B cell (primary cell): ENCODE data around the gene GFPT1. TPM values are rescaled to one million over a fixed set of nuclear protein-coding genes. Genes with fewer than 3 reads are reported as not detected.

Experiments
- ATAC-seq: fragments of 200-7000 bp; cut with Tn5 transposase; one replicate; pipeline ENCODE4 v1.10.0; 2021; ENCODE audit warnings: low read depth, mild to moderate bottlenecking, moderate number of reproducible peaks, moderate library complexity
- CTCF ChIA-PET: fragments of 350-600 bp; sonication (Branson Sonifier 250); formaldehyde crosslinking; loops from one replicate; lab custom pipeline; 2021; ENCODE audit warnings: antibody characterized with exemption, inconsistent platforms; lab: Charles Lee
- POLR2A ChIA-PET: fragments of 350-600 bp; sonication (Branson Sonifier 250); formaldehyde crosslinking; loops from one replicate; lab custom pipeline; 2021; ENCODE audit warnings: antibody characterized with exemption; lab: Charles Lee
- DNase-seq: peaks from one replicate; pipeline ENCODE4 v3.0.0; 2013
- H2AFZ ChIP-seq: 2 replicates; pipeline ENCODE4 v1.6.1; 2012; ENCODE audit warnings: mild to moderate bottlenecking, low read depth, low read length; ENCODE audit not compliant: insufficient read depth, poor library complexity, severe bottlenecking
- H3K27ac ChIP-seq, 2 donors: 1 replicate in 1 of 2; 2 replicates in 1 of 2; pipeline ENCODE4 v1.5.1; 2012 to 2013; ENCODE audit warnings: low read length in 2 of 2, mild to moderate bottlenecking in 2 of 2, moderate library complexity in 1 of 2
- H3K27me3 ChIP-seq, 4 experiments: fragments of 200-600 bp in 1 of 4; sonication (generic) in 1 of 4; replicated peaks in 1 of 4; 1 replicate in 2 of 4; 2 replicates in 2 of 4; pipeline versions ENCODE4 v1.6.1 to v1.7.0; 2013 to 2016; ENCODE audit warnings: low read length in 3 of 4, mild to moderate bottlenecking in 2 of 4, mixed read lengths in 1 of 4, moderate library complexity in 1 of 4; ENCODE audit not compliant: insufficient read depth in 4 of 4, control insufficient read depth in 3 of 4; ENCODE audit errors: control extremely low read depth in 1 of 4
- H3K36me3 ChIP-seq, 2 experiments: replicated peaks in 1 of 2; 1 replicate in 1 of 2; 2 replicates in 1 of 2; pipeline versions ENCODE4 v1.6.1 to v1.7.1; 2013; ENCODE audit warnings: low read length in 1 of 2; ENCODE audit not compliant: insufficient read depth in 2 of 2, control insufficient read depth in 1 of 2; ENCODE audit errors: control extremely low read depth in 1 of 2, extremely low read depth in 1 of 2
- H3K4me1 ChIP-seq, 2 donors: fragments of 200-600 bp in 1 of 2; sonication (generic) in 1 of 2; 1 replicate in 1 of 2; 2 replicates in 1 of 2; pipeline versions ENCODE4 v1.5.1 to v1.6.1; 2013 to 2017; ENCODE audit warnings: low read length in 2 of 2; ENCODE audit not compliant: control insufficient read depth in 2 of 2, insufficient read depth in 2 of 2
- H3K4me2 ChIP-seq: replicated peaks from 2 replicates; pipeline ENCODE3; 2012; ENCODE audit warnings: mild to moderate bottlenecking, low read depth, low read length; ENCODE audit not compliant: poor library complexity, severe bottlenecking
- H3K4me3 ChIP-seq, 5 experiments: fragments of 200-600 bp in 1 of 5; sonication (generic) in 1 of 5; 1 replicate in 3 of 5; 2 replicates in 2 of 5; pipeline versions ENCODE4 v1.5.1 to v1.7.0; 2011 to 2016; ENCODE audit warnings: low read length in 4 of 5, mild to moderate bottlenecking in 4 of 5, low read depth in 2 of 5, control low read depth in 1 of 5, moderate library complexity in 1 of 5; ENCODE audit not compliant: insufficient read depth in 1 of 5; ENCODE audit errors: control extremely low read depth in 1 of 5, extremely low read depth in 1 of 5
- H3K79me2 ChIP-seq: fragments of 200-600 bp; sonication (generic); one replicate; pipeline ENCODE4 v1.6.0; 2016; ENCODE audit warnings: low read length; ENCODE audit not compliant: control insufficient read depth, insufficient read depth
- H3K9ac ChIP-seq: fragments of 200-600 bp; sonication (generic); 2 replicates; pipeline ENCODE4 v1.6.1; 2017; ENCODE audit warnings: mild to moderate bottlenecking, low read length, moderate library complexity
- H3K9me3 ChIP-seq, 3 donors: one replicate each; pipeline versions ENCODE4 v1.6.1 to v1.7.1; 2013; ENCODE audit warnings: low read length in 2 of 3; ENCODE audit not compliant: control insufficient read depth in 2 of 3, insufficient read depth in 1 of 3; ENCODE audit errors: control extremely low read depth in 1 of 3
- H4K20me1 ChIP-seq: 2 replicates; pipeline ENCODE4 v1.6.0; 2012; ENCODE audit warnings: mild to moderate bottlenecking, low read length; ENCODE audit not compliant: insufficient read depth, control insufficient read depth, poor library complexity, severe bottlenecking
- H3K27ac Mint-ChIP-seq: one replicate; pipeline ENCODE4 v1.8.0; 2021; ENCODE audit warnings: mixed read lengths
- H3K27me3 Mint-ChIP-seq: one replicate; pipeline ENCODE4 v1.8.0; 2021; ENCODE audit warnings: mixed read lengths
- H3K4me1 Mint-ChIP-seq: one replicate; pipeline ENCODE4 v1.8.0; 2021; ENCODE audit warnings: mixed read lengths
- H3K4me3 Mint-ChIP-seq: one replicate; pipeline ENCODE4 v1.8.0; 2021; ENCODE audit warnings: mixed read lengths
- H3K9me3 Mint-ChIP-seq: one replicate; pipeline ENCODE4 v1.8.0; 2022; ENCODE audit warnings: mixed read lengths; ENCODE audit not compliant: insufficient read depth
- EZH2 ChIP-seq: IDR thresholded peaks from 2 replicates; pipeline ENCODE4 v1.6.1; 2012; ENCODE audit warnings: borderline replicate concordance, low read depth, mild to moderate bottlenecking, moderate library complexity, low read length; ENCODE audit not compliant: insufficient read depth, poor library complexity, severe bottlenecking
- WGBS: methylation state at CpG from one replicate; pipeline ENCODE4 v1.1.5; 2013; ENCODE audit warnings: missing lambda C conversion rate; ENCODE audit not compliant: insufficient coverage; 5-methylcytosine and 5-hydroxymethylcytosine counted together
- intact Hi-C: fragments of 100-400 bp; cut with micrococcal nuclease; formaldehyde crosslinking; loops from one replicate; pipeline ENCODE4 v1.10.0; 2022
- polyA plus RNA-seq: library from polyadenylated mRNA; depleted of rRNA; stranded (reverse); fragments of >200 nt; gene quantifications from 2 replicates; pipeline ENCODE4 v1.2.3, GENCODE V29; 2012
- total RNA-seq, 2 donors: library from RNA; stranded (reverse); fragments of 120-200 nt in 1 of 2; gene quantifications; 1 replicate in 1 of 2; 2 replicates in 1 of 2; pipeline versions ENCODE4 v1.2.3 to v1.2.4, GENCODE V29; 2013 to 2022
- TF ChIP-seq, protein P1 (sequence below): fragments of 200-600 bp; IDR thresholded peaks from one replicate; pipeline ENCODE4 v1.8.0; 2022; ENCODE audit warnings: antibody characterized with exemption, mild to moderate bottlenecking

The GFPT1 gene
- total and polyA plus RNA-seq, 2 donors (not counting 1 experiment from before 2014, with no cell fraction given) = 2.8 to 18.1 TPM

DNA sequence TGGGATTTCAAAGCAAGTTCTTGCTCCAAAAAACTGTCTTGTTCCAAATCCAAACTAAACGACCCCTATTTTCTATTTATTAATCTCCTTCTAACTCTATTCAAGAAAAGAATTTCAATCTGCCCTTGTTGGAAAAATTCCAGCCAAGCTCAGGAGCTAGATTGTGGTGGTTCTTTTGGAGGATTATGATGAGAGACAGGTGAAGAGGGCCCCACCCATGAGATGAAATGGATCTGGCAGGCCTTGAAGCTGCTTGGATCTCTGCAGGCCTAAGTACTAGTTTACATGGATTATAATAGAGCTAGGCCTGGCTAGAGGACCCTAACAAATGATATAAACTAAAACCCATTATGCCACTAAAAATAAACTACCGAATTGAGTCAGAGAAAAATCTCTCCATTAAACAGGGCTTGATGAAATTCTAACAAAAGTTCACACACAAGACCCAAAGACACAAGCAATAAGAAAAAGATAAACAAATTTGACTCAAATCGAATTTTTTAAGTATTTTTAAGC lies 101.6 kb downstream of the GFPT1 start:
- Histone ChIP-seq H3K27ac (no peak overlapping the region), H3K79me2 (no peaks in the 10 kb centered on the region), H3K9me3 (no peaks in the 10 kb centered on the region), H4K20me1 (no peaks in the 10 kb centered on the region), H3K9ac (no peak overlapping the region), H3K4me1 (no peaks in the 10 kb centered on the region), H3K36me3 (no peaks in the 10 kb centered on the region), H3K4me3 (no peak overlapping the region), H3K4me2 (no peak overlapping the region), H3K27me3 (no peaks in the 10 kb centered on the region), H2AFZ (no peak overlapping the region)
- H3K9me3 Mint-ChIP-seq = no peaks in the 10 kb centered on the region
- no peak overlapping the region for H3K4me3 Mint-ChIP-seq
- DNase-seq = no peak
- POLR2A ChIA-PET = no interaction called here
- peaks cover 1% of the 10 kb centered on the region for H3K27me3 Mint-ChIP-seq
- no peak for TF ChIP-seq EZH2
- TF ChIP-seq, protein P1, sequence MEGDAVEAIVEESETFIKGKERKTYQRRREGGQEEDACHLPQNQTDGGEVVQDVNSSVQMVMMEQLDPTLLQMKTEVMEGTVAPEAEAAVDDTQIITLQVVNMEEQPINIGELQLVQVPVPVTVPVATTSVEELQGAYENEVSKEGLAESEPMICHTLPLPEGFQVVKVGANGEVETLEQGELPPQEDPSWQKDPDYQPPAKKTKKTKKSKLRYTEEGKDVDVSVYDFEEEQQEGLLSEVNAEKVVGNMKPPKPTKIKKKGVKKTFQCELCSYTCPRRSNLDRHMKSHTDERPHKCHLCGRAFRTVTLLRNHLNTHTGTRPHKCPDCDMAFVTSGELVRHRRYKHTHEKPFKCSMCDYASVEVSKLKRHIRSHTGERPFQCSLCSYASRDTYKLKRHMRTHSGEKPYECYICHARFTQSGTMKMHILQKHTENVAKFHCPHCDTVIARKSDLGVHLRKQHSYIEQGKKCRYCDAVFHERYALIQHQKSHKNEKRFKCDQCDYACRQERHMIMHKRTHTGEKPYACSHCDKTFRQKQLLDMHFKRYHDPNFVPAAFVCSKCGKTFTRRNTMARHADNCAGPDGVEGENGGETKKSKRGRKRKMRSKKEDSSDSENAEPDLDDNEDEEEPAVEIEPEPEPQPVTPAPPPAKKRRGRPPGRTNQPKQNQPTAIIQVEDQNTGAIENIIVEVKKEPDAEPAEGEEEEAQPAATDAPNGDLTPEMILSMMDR = no peak
- 75% methylated on average over 2 of the region's 3 CpGs for WGBS
- intact Hi-C loops = no loop called here
- H3K27ac Mint-ChIP-seq = no peak overlapping the region
- CTCF ChIA-PET = no interaction called here
- H3K4me1 Mint-ChIP-seq = no peaks in the 10 kb centered on the region
- ATAC-seq = no peak

DNA sequence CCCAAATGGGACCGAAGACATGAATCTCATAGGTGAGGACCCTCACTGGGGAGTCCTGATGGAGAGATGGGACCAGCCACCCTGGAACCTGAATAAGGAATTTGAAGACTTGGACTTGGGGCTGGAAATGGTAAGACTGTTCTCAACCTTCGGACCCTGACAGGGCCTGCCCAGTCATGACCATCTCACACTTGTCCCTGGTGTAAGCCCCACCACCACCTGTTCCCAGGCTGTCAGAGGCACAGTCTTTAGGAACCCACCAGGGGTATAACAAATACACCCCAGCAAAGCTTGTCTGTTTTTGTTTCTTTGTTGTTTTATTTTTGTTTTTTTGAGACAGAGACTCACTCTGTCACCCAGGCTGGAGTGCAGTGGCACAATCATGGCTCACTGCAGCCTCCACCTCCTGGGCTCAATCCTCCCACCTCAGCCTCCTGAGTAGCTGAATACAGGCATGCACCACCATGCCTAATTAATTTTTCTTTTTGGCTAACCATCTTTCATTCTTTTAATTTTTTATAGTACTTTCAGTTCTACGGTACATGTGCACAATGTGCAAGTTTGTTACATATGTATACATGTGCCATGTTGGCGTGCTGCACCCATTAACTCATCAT lies 106.1 kb downstream of the GFPT1 start:
- Histone ChIP-seq H3K27me3 (peaks cover 0 to 3% (median under 1%) of the 10 kb centered on the region in 4 experiments), H3K9me3 (no peaks in the 10 kb centered on the region), H3K79me2 (no peaks in the 10 kb centered on the region), H3K9ac (no peak overlapping the region), H3K4me3 (no peak overlapping the region), H3K4me2 (no peak overlapping the region), H3K36me3 (no peaks in the 10 kb centered on the region), H3K4me1 (no peaks in the 10 kb centered on the region), H4K20me1 (no peaks in the 10 kb centered on the region), H3K27ac (no peak overlapping the region), H2AFZ (no peak overlapping the region)
- ChIA-PET POLR2A (no interaction called here), CTCF (no interaction called here)
- no peaks in the 10 kb centered on the region for H3K9me3 Mint-ChIP-seq
- ATAC-seq (no peak), DNase-seq (no peak)
- WGBS = 100% methylated on average over 2 of the region's 4 CpGs
- H3K27ac Mint-ChIP-seq = no peak overlapping the region
- TF ChIP-seq, protein P1 = no peak
- no peak for TF ChIP-seq EZH2
- no peak overlapping the region for H3K4me3 Mint-ChIP-seq
- H3K4me1 Mint-ChIP-seq = no peaks in the 10 kb centered on the region
- intact Hi-C loops = no loop called here
- peaks cover 4% of the 10 kb centered on the region for H3K27me3 Mint-ChIP-seq
